DOHH2 (cell line): ENCODE data around the gene TBC1D10A.

Source experiments
- H3F3A ChIP-seq: fragments of 200-600 bp; sonication (generic), shearing (Covaris generic); 2 replicates; pipeline ENCODE4 v1.6.0; 2016; ENCODE audit warnings: antibody characterized with exemption, mild to moderate bottlenecking; ENCODE audit not compliant: control insufficient read depth, insufficient read depth
- H3K27ac ChIP-seq: fragments of 200-600 bp; sonication (generic); 2 replicates; pipeline ENCODE4 v1.5.1; 2014; ENCODE audit warnings: low read depth, mild to moderate bottlenecking, low read length, moderate library complexity
- H3K27me3 ChIP-seq: fragments of 200-600 bp; sonication (generic); 2 replicates; pipeline ENCODE4 v1.6.1; 2014; ENCODE audit warnings: mild to moderate bottlenecking, low read length, mixed read lengths; ENCODE audit not compliant: control insufficient read depth
- H3K36me3 ChIP-seq: fragments of 200-600 bp; sonication (generic); 2 replicates; pipeline ENCODE4 v1.6.1; 2014; ENCODE audit warnings: mild to moderate bottlenecking, low read length, moderate library complexity, mixed read lengths; ENCODE audit not compliant: control insufficient read depth
- H3K4me1 ChIP-seq: fragments of 200-600 bp; sonication (generic); 2 replicates; pipeline ENCODE4 v1.6.1; 2014; ENCODE audit warnings: mild to moderate bottlenecking, low read length, mixed read lengths; ENCODE audit not compliant: control insufficient read depth
- H3K4me2 ChIP-seq: fragments of 200-600 bp; sonication (generic); 2 replicates; pipeline ENCODE4 v1.6.0; 2014; ENCODE audit warnings: mild to moderate bottlenecking, low read length, moderate library complexity
- H3K4me3 ChIP-seq: fragments of 200-600 bp; sonication (generic); 2 replicates; pipeline ENCODE4 v1.5.1; 2014; ENCODE audit warnings: mild to moderate bottlenecking, low read length, mixed read lengths
- H3K79me2 ChIP-seq: fragments of 200-600 bp; sonication (generic); 2 replicates; pipeline ENCODE4 v1.6.1; 2014; ENCODE audit warnings: mild to moderate bottlenecking, low read length, mixed read lengths; ENCODE audit not compliant: control insufficient read depth
- H3K9me2 ChIP-seq: fragments of 200-600 bp; sonication (generic); replicated peaks from 2 replicates; pipeline ENCODE4 v1.6.1; 2014; ENCODE audit warnings: mild to moderate bottlenecking, low read length, mixed read lengths; ENCODE audit not compliant: control insufficient read depth
- H3K9me3 ChIP-seq: fragments of 200-600 bp; sonication (generic); 2 replicates; pipeline ENCODE4 v1.6.1; 2014; ENCODE audit warnings: antibody characterized with exemption, low read length, mixed read lengths; ENCODE audit not compliant: control insufficient read depth, insufficient read depth
- H4K20me1 ChIP-seq: fragments of 200-600 bp; sonication (generic); 2 replicates; pipeline ENCODE4 v1.6.0; 2014; ENCODE audit warnings: low read depth, mild to moderate bottlenecking, antibody characterized with exemption, low read length, moderate library complexity; ENCODE audit not compliant: control insufficient read depth, insufficient read depth
- CTCF ChIP-seq: fragments of 200-600 bp; sonication (generic); IDR thresholded peaks from one replicate; pipeline ENCODE4 v1.5.1; 2014; ENCODE audit warnings: antibody characterized with exemption, mild to moderate bottlenecking, low read depth, low read length; ENCODE audit not compliant: poor library complexity, severe bottlenecking
- EZH2phosphoT487 ChIP-seq: fragments of 200-600 bp; sonication (generic); IDR thresholded peaks from 2 replicates; pipeline ENCODE4 v1.6.1; 2017; ENCODE audit warnings: borderline replicate concordance, mild to moderate bottlenecking, antibody characterized with exemption, low read length, moderate library complexity, mixed read lengths

TBC1D10A gene

GRCh38 chr22:30280505-30280904 is 46.2 kb downstream of the TBC1D10A start:
- no peaks in the 10 kb centered on the region for H3K4me1 ChIP-seq
- no peaks in the 10 kb centered on the region for H3K79me2 ChIP-seq
- H3F3A ChIP-seq = no peaks in the 10 kb centered on the region
- no peaks in the 10 kb centered on the region for H3K36me3 ChIP-seq
- no peaks in the 10 kb centered on the region; the same call in 1 of the 2 replicates for H4K20me1 ChIP-seq
- H3K4me3 ChIP-seq = no peak overlapping the region
- TF ChIP-seq CTCF (no peak), EZH2phosphoT487 (no peak)
- H3K9me2 ChIP-seq = no peaks in the 10 kb centered on the region
- H3K27ac ChIP-seq = no peak overlapping the region
- peaks cover 10% of the 10 kb centered on the region for H3K27me3 ChIP-seq
- no peaks in the 10 kb centered on the region for H3K9me3 ChIP-seq
- H3K4me2 ChIP-seq = no peak overlapping the region

- H3K9me3 ChIP-seq = no peaks in the 10 kb centered on the region
- no peaks in the 10 kb centered on the region for H3K36me3 ChIP-seq
- TF ChIP-seq CTCF (no peak), EZH2phosphoT487 (no peak)
- H3K27ac ChIP-seq = no peak overlapping the region
- H3F3A ChIP-seq = no peaks in the 10 kb centered on the region
- no peaks in the 10 kb centered on the region; the same call in 1 of the 2 replicates for H4K20me1 ChIP-seq
- no peaks in the 10 kb centered on the region for H3K4me1 ChIP-seq
- peaks cover 14% of the 10 kb centered on the region for H3K27me3 ChIP-seq
- H3K9me2 ChIP-seq = no peaks in the 10 kb centered on the region
- H3K4me2 ChIP-seq = no peak overlapping the region
- H3K4me3 ChIP-seq = no peak overlapping the region
- H3K79me2 ChIP-seq = no peaks in the 10 kb centered on the region
Measured at GRCh38 chr22:30279932-30280331, 46.8 kb downstream of the TBC1D10A start.

GRCh38 chr22:30279046-30279788 is 47.5 kb downstream of the TBC1D10A start:
- H3K27me3 ChIP-seq = peaks cover 21% of the 10 kb centered on the region
- H3K27ac ChIP-seq = no peak overlapping the region
- H3K79me2 ChIP-seq = no peaks in the 10 kb centered on the region
- H3K9me2 ChIP-seq = no peaks in the 10 kb centered on the region
- no peaks in the 10 kb centered on the region for H3K36me3 ChIP-seq
- no peak overlapping the region for H3K4me2 ChIP-seq
- H3K4me1 ChIP-seq = no peaks in the 10 kb centered on the region
- no peaks in the 10 kb centered on the region for H3K9me3 ChIP-seq
- H3K4me3 ChIP-seq = no peak overlapping the region
- TF ChIP-seq CTCF = no peak
- no peak for TF ChIP-seq EZH2phosphoT487
- no peaks in the 10 kb centered on the region; the same call in 1 of the 2 replicates for H4K20me1 ChIP-seq
- no peaks in the 10 kb centered on the region for H3F3A ChIP-seq
